ENCODE data around the gene CLCN7. TPM values are rescaled to one million over a fixed set of nuclear protein-coding genes. Genes with fewer than 3 reads are reported as not detected.
A peak's percentile ranks its signal among the peaks of the same experiment; 100 is the strongest.

CLCN7 gene
- total RNA-seq, 2 donors from 2014 or later = 19.4 to 31.7 TPM

GRCh38 chr16:1413684-1414531 lies 60.9 kb downstream of the CLCN7 start:
- no peaks in the 10 kb centered on the region for H3K27me3 ChIP-seq
- H3K4me3 ChIP-seq = peak overlapping the region; percentile 93 to 95
- H3K36me3 ChIP-seq = peaks cover 8% of the 10 kb centered on the region
- peak; percentile 47 to 75 for TF ChIP-seq CTCF (IDR thresholded peaks at IDR 0.05)
- H3K9me3 ChIP-seq = no peaks in the 10 kb centered on the region
- DNase-seq (ENCODE audit: low spot score) = no peak
- peaks cover 0 to 19% of the 10 kb centered on the region in 2 donors for H3K4me1 ChIP-seq
- peak overlapping the region; percentile 79 to 84 for H3K27ac ChIP-seq

- no peak for DNase-seq (ENCODE audit: low spot score)
- H3K9me3 ChIP-seq = no peaks in the 10 kb centered on the region
- H3K27me3 ChIP-seq = no peaks in the 10 kb centered on the region
- H3K36me3 ChIP-seq = peaks cover 8% of the 10 kb centered on the region
- H3K4me3 ChIP-seq = no peak overlapping the region
- no peak overlapping the region for H3K27ac ChIP-seq
- peaks cover 0 to 23% of the 10 kb centered on the region in 2 donors for H3K4me1 ChIP-seq
- no peak for TF ChIP-seq CTCF (IDR thresholded peaks at IDR 0.05)
These were observed 62.0 kb downstream of the CLCN7 start for GRCh38 chr16:1412847-1413246.

- DNase-seq (ENCODE audit: low spot score) = peak; percentile 95
- TF ChIP-seq CTCF (IDR thresholded peaks at IDR 0.05) = no peak
- peak overlapping the region in 1 of 2 donors; percentile 64 for H3K27ac ChIP-seq
- no peaks in the 10 kb centered on the region for H3K9me3 ChIP-seq
- peaks cover 0 to 15% of the 10 kb centered on the region in 2 donors for H3K4me1 ChIP-seq
- H3K27me3 ChIP-seq = no peaks in the 10 kb centered on the region
- peak overlapping the region; percentile 21 to 58 for H3K4me3 ChIP-seq
- peaks cover 8% of the 10 kb centered on the region for H3K36me3 ChIP-seq
These were observed 66.5 kb downstream of the CLCN7 start for GRCh38 chr16:1408171-1408837.

- peaks cover 0 to 15% of the 10 kb centered on the region in 2 donors for H3K4me1 ChIP-seq
- peaks cover 8% of the 10 kb centered on the region for H3K36me3 ChIP-seq
- peak overlapping the region in 1 of 2 donors; percentile 58 for H3K4me3 ChIP-seq
- no peak for DNase-seq (ENCODE audit: low spot score)
- H3K9me3 ChIP-seq = no peaks in the 10 kb centered on the region
- TF ChIP-seq CTCF (IDR thresholded peaks at IDR 0.05) = no peak
- peak overlapping the region in 1 of 2 donors; percentile 64 for H3K27ac ChIP-seq
- H3K27me3 ChIP-seq = no peaks in the 10 kb centered on the region
These were observed 67.1 kb downstream of the CLCN7 start for GRCh38 chr16:1407753-1408152.

GRCh38 chr16:1403733-1404132 lies 71.1 kb downstream of the CLCN7 start:
- no peaks in the 10 kb centered on the region for H3K9me3 ChIP-seq
- DNase-seq (ENCODE audit: low spot score) = no peak
- H3K27me3 ChIP-seq = no peaks in the 10 kb centered on the region
- H3K27ac ChIP-seq = no peak overlapping the region
- H3K4me1 ChIP-seq = peaks cover 0 to 13% of the 10 kb centered on the region in 2 donors
- no peak for TF ChIP-seq CTCF (IDR thresholded peaks at IDR 0.05)
- no peak overlapping the region for H3K4me3 ChIP-seq
- peaks cover 34% of the 10 kb centered on the region for H3K36me3 ChIP-seq
